ENCODE measurements around the gene DNAJC12. TPM values are rescaled to one million over a fixed set of nuclear protein-coding genes. Genes with fewer than 3 reads are reported as not detected.

The DNAJC12 gene
- total RNA-seq, 4 donors from 2014 or later = 0.57 TPM; not detected in 3

DNA sequence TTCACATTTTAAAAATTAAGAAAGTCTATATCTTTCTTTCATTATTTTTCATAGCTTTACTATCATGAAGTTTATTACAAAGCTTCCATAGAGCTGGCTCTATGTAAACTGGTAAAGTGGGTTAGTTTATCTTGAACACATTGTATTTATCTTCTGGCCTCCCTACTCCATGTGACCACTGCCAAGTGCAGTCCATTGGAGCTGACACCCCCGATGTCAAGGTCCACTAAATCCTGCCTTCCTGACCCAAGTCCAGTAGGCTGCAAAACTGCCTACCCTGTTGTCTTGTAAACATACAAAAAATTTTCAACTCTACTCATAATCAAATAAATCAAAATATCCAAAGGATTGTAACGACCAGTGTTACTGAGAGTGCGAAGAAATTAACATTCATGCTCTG, 10.2 kb downstream of the DNAJC12 start:
- no peak overlapping the region for H3K27ac ChIP-seq
- 96% methylated on average over 3 of the region's 3 CpGs for WGBS
- H3K4me3 ChIP-seq = no peak overlapping the region
- H3K9me3 ChIP-seq = no peaks in the 10 kb centered on the region
- no peaks in the 10 kb centered on the region for H3K4me1 ChIP-seq
- DNase-seq (ENCODE audit: low spot score in 2 of 2) = no peak
- H3K36me3 ChIP-seq = no peaks in the 10 kb centered on the region
- no peak for TF ChIP-seq POLR2A (IDR thresholded peaks at IDR 0.05)
- TF ChIP-seq EP300 (IDR thresholded peaks at IDR 0.05) = no peak
- TF ChIP-seq, protein P1, sequence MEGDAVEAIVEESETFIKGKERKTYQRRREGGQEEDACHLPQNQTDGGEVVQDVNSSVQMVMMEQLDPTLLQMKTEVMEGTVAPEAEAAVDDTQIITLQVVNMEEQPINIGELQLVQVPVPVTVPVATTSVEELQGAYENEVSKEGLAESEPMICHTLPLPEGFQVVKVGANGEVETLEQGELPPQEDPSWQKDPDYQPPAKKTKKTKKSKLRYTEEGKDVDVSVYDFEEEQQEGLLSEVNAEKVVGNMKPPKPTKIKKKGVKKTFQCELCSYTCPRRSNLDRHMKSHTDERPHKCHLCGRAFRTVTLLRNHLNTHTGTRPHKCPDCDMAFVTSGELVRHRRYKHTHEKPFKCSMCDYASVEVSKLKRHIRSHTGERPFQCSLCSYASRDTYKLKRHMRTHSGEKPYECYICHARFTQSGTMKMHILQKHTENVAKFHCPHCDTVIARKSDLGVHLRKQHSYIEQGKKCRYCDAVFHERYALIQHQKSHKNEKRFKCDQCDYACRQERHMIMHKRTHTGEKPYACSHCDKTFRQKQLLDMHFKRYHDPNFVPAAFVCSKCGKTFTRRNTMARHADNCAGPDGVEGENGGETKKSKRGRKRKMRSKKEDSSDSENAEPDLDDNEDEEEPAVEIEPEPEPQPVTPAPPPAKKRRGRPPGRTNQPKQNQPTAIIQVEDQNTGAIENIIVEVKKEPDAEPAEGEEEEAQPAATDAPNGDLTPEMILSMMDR (IDR thresholded peaks at IDR 0.05) = no peak
- TF ChIP-seq POLR2AphosphoS5 (IDR thresholded peaks at IDR 0.05) = no peak
- H3K27me3 ChIP-seq = no peaks in the 10 kb centered on the region

DNA sequence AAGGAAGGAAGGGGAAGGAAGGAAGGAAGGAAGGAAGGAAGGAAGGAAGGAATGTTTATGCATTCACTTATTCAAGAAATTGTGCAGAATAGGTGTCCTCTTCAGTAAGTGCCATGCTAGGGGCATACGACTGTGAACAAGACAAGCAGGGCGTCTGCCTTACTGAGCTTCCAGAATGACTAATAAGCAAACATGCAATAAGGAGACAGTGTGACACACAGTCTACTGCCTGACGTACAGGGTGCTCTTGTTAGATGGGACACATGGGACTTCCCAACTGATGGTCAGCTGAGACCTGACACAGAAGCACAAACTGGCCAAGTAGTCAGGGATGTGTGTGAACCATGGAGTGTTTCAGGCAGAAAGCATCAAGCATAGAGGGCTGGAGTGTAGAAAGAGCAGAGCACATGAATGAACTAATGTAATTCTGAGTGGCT, 18.2 kb downstream of the DNAJC12 start:
- no peak for DNase-seq (ENCODE audit: low spot score in 2 of 2)
- Histone ChIP-seq H3K27me3 (no peaks in the 10 kb centered on the region), H3K4me1 (no peaks in the 10 kb centered on the region), H3K9me3 (no peaks in the 10 kb centered on the region), H3K36me3 (no peaks in the 10 kb centered on the region), H3K27ac (no peak overlapping the region), H3K4me3 (no peak overlapping the region)
- TF ChIP-seq POLR2AphosphoS5 (IDR thresholded peaks at IDR 0.05) = no peak
- TF ChIP-seq EP300 (IDR thresholded peaks at IDR 0.05) = no peak
- TF ChIP-seq POLR2A (IDR thresholded peaks at IDR 0.05) = no peak
- TF ChIP-seq, protein P1 (IDR thresholded peaks at IDR 0.05) = no peak
- 72% methylated on average over 3 of the region's 3 CpGs for WGBS

DNA sequence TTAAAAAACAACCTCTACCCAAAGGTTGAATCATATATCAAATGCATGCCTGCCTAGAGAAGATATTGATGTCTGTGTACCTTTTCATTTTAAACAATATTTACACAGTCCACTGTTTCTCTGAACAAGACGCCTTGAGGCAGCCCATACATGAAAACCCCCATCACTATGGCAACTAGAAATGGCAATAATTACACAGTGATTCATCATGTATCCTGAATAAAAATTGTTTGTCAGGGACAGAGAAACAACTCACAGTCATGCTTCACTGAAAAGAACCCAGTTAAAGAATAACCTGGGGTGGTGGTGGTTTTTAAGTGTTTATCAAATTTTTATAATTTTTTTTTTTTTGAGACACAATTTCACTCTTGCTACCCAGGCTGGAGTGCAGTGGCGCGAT, 19.7 kb downstream of the DNAJC12 start:
- Histone ChIP-seq H3K4me1 (no peaks in the 10 kb centered on the region), H3K9me3 (no peaks in the 10 kb centered on the region), H3K27me3 (no peaks in the 10 kb centered on the region), H3K27ac (no peak overlapping the region), H3K36me3 (no peaks in the 10 kb centered on the region), H3K4me3 (no peak overlapping the region)
- TF ChIP-seq POLR2A (IDR thresholded peaks at IDR 0.05) (no peak), POLR2AphosphoS5 (IDR thresholded peaks at IDR 0.05) (no peak), EP300 (IDR thresholded peaks at IDR 0.05) (no peak)
- TF ChIP-seq, protein P1 (IDR thresholded peaks at IDR 0.05) = no peak
- DNase-seq (ENCODE audit: low spot score in 2 of 2) = no peak
- 75% methylated on average over 3 of the region's 3 CpGs for WGBS

DNA sequence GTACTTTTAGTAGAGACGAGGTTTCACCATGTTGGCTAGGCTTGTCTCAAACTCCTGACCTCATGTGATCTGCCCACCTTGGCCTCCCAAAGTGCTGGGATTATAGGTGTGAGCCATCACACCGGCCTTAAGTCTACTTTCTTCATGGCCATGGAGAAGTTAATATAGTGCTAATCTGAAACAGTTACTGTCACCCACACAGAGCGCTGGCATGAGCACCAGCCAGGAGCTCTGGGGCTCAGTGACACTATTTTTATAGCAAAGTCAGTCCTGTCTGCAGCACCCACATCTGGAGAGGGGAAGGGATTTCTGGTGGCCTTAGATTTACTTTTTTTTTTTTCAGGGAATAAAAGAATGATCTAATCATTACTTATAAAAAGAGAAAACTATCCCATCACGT, 21.3 kb downstream of the DNAJC12 start:
- DNase-seq (ENCODE audit: low spot score in 2 of 2) = no peak
- WGBS = 89% methylated on average over 4 of the region's 4 CpGs
- no peak overlapping the region for H3K4me3 ChIP-seq
- TF ChIP-seq POLR2A (IDR thresholded peaks at IDR 0.05) (no peak), POLR2AphosphoS5 (IDR thresholded peaks at IDR 0.05) (no peak), EP300 (IDR thresholded peaks at IDR 0.05) (no peak)
- TF ChIP-seq, protein P1 (IDR thresholded peaks at IDR 0.05) = no peak
- no peaks in the 10 kb centered on the region for H3K9me3 ChIP-seq
- H3K4me1 ChIP-seq = no peaks in the 10 kb centered on the region
- H3K36me3 ChIP-seq = no peaks in the 10 kb centered on the region
- H3K27me3 ChIP-seq = no peaks in the 10 kb centered on the region
- H3K27ac ChIP-seq = no peak overlapping the region

DNA sequence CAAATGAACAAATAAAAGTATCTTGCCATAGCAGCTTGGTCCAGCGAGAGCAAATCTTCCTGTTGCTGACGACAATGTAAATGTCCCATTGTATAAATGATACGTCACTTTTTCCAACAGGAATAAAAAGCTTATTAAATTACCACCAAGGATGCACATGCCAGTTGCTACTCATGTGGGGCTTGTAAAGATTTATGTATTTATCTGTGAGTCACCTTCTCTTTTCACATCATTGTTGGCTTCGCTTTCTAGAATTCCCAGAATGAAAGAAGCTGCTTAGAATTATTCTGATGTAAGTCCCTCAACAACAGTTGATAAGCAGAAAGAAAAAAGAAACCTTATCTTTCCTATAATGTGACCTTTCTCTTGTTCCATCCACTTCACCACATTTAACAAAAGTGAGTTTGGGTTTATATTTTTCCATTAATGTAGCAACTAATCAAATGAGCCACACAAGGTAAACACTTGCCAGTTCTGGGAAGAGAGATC, 22.4 kb downstream of the DNAJC12 start:
- no peak overlapping the region for H3K4me3 ChIP-seq
- H3K9me3 ChIP-seq = no peaks in the 10 kb centered on the region
- TF ChIP-seq, protein P1 (IDR thresholded peaks at IDR 0.05) = no peak
- no peak for TF ChIP-seq POLR2AphosphoS5 (IDR thresholded peaks at IDR 0.05)
- no peak for TF ChIP-seq EP300 (IDR thresholded peaks at IDR 0.05)
- TF ChIP-seq POLR2A (IDR thresholded peaks at IDR 0.05) = no peak
- WGBS = 66% methylated on average over 4 of the region's 4 CpGs
- no peaks in the 10 kb centered on the region for H3K36me3 ChIP-seq
- no peak for DNase-seq (ENCODE audit: low spot score in 2 of 2)
- H3K27me3 ChIP-seq = no peaks in the 10 kb centered on the region
- H3K27ac ChIP-seq = no peak overlapping the region
- no peaks in the 10 kb centered on the region for H3K4me1 ChIP-seq

All from suprapubic skin (tissue), 4 donors.